Panc1 (cell line): Measurements from ENCODE around the gene PTPN9. TPM values are rescaled to one million over a fixed set of nuclear protein-coding genes. Genes with fewer than 3 reads are reported as not detected.

Experiments
- ATAC-seq: fragments of 200-7000 bp; cut with Tn5 transposase; 2 replicates; pipeline ENCODE4 v1.9.1; 2020; ENCODE audit warnings: mild to moderate bottlenecking, moderate library complexity
- BruUV-seq: library from RNA; stranded (reverse); fragments of 400-500 nt; replicated peaks from 2 replicates; lab custom pipeline; 2021; lab: Mats Ljungman, UMichigan
- CTCF ChIA-PET: fragments of 300-600 bp; sonication (Branson Sonifier 250); formaldehyde crosslinking; loops from one replicate; lab custom pipeline; 2022; ENCODE audit warnings: antibody characterized with exemption; lab: Charles Lee
- POLR2A ChIA-PET: fragments of 300-600 bp; sonication (Branson Sonifier 250); formaldehyde crosslinking; loops from one replicate; lab custom pipeline; 2022; ENCODE audit warnings: antibody characterized with exemption; lab: Charles Lee
- DNase-seq: peaks from one replicate; pipeline ENCODE4 v3.0.0-alpha.2; 2010; ENCODE audit warnings: low read depth, low spot score
- H3K27ac ChIP-seq: 2 replicates; pipeline ENCODE4 v1.5.1; 2011; ENCODE audit warnings: mild to moderate bottlenecking, low read length, inconsistent platforms
- H3K27me3 ChIP-seq: fragments of 200-500 bp; sonication (Bioruptor generic); 2 replicates; pipeline ENCODE4 v1.6.0; 2014; ENCODE audit warnings: low read length, inconsistent platforms; ENCODE audit not compliant: control insufficient read depth, insufficient read depth
- H3K36me3 ChIP-seq: fragments of 200-500 bp; sonication (Bioruptor generic); 2 replicates; pipeline ENCODE4 v1.5.1; 2014; ENCODE audit warnings: inconsistent platforms, mild to moderate bottlenecking, low read length, moderate library complexity; ENCODE audit not compliant: control insufficient read depth, insufficient read depth
- H3K4me1 ChIP-seq: 2 replicates; pipeline ENCODE4 v1.5.1; 2011; ENCODE audit warnings: inconsistent platforms, mild to moderate bottlenecking, low read length, moderate library complexity; ENCODE audit not compliant: control insufficient read depth, insufficient read depth
- H3K4me3 ChIP-seq, 2 experiments: 2 replicates each; pipeline ENCODE4 v1.5.1; 2011 to 2012; ENCODE audit warnings: low read depth in 2 of 2, low read length in 2 of 2, mild to moderate bottlenecking in 2 of 2, inconsistent platforms in 1 of 2, moderate library complexity in 1 of 2
- H3K9me3 ChIP-seq: fragments of 200-500 bp; sonication (Bioruptor generic); 2 replicates; pipeline ENCODE4 v1.5.1; 2014; ENCODE audit warnings: low read depth, mild to moderate bottlenecking, inconsistent platforms, low read length, moderate library complexity; ENCODE audit not compliant: control insufficient read depth, insufficient read depth
- POLR2AphosphoS5 ChIP-seq: IDR thresholded peaks from 2 replicates; pipeline ENCODE4 v1.6.1; 2012; ENCODE audit warnings: mild to moderate bottlenecking, low read depth, low read length, moderate library complexity
- SIN3A ChIP-seq: IDR thresholded peaks from 2 replicates; pipeline ENCODE4 v1.6.1; 2012; ENCODE audit warnings: low read depth, mild to moderate bottlenecking, low read length, moderate library complexity, borderline replicate concordance; ENCODE audit not compliant: insufficient read depth
- TCF7L2 ChIP-seq: IDR thresholded peaks from 2 replicates; pipeline ENCODE4 v1.6.1; 2011; ENCODE audit warnings: mild to moderate bottlenecking, low read depth, low read length, inconsistent platforms
- in situ Hi-C: cut with HindIII; loops from 2 replicates; pipeline ENCODE4 v1.10.0; 2016; ENCODE audit warnings: low sequenced_read_pairs, low pct_unique_long_range_greater_than_20kb
- intact Hi-C: fragments of 100-400 bp; cut with micrococcal nuclease; formaldehyde crosslinking; loops from one replicate; pipeline ENCODE4 v1.10.0; 2022; ENCODE audit not compliant: unreplicated experiment
- total RNA-seq: library from RNA; stranded (reverse); gene quantifications from one replicate; pipeline ENCODE4 v1.2.1, GENCODE V29; 2021; ENCODE audit not compliant: unreplicated experiment
- TF ChIP-seq, protein P1 (sequence below): fragments of 450-650 bp; IDR thresholded peaks from 2 replicates; pipeline ENCODE4 v1.5.1; 2017; ENCODE audit warnings: mild to moderate bottlenecking
- TF ChIP-seq, protein P2 (sequence below), 2 experiments: IDR thresholded peaks; 2 replicates each; pipeline ENCODE4 v1.6.1; 2011 to 2012; ENCODE audit warnings: low read depth in 2 of 2, control low read depth in 1 of 2, low read length in 1 of 2, mild to moderate bottlenecking in 1 of 2, moderate library complexity in 1 of 2; ENCODE audit not compliant: insufficient read depth in 1 of 2

The PTPN9 gene
- total RNA-seq, 1 experiment from 2014 or later: 38.4 TPM

DNA sequence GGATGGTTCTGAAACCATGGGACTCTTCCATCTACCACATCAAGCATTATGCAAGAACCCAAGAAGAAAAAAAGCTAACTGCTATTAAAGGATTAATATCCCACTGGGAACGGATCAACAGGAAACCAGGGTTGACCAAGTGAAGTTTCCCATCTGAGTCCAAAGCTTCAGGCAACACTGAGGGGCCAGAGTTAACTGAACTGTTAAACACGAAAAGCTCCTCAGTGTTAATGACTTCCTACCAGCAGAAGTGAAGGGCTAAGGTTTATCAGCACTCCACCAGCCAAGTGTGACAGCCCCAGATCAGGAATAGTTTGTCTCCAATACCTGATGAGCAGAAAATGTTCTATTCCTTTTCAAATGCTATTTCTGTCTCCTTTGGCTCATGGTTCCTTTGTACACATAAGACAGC, 36.7 kb downstream of the PTPN9 start:
- intact Hi-C loops: no loop called here
- Histone ChIP-seq H3K27me3 (no peaks in the 10 kb centered on the region), H3K36me3 (no peaks in the 10 kb centered on the region), H3K9me3 (no peaks in the 10 kb centered on the region), H3K4me1 (peaks cover 15% of the 10 kb centered on the region), H3K4me3 (no peak overlapping the region), H3K27ac (no peak overlapping the region)
- ChIA-PET POLR2A (interaction anchor here (0.6 kb wide), 1 partner anchor 71 kb away, joined by 8 read pairs; no protein-coding TSS in a partner anchor), CTCF (interaction anchor here (0.5 kb wide), 1 partner anchor 46 kb away, joined by 4 read pairs; no protein-coding TSS in a partner anchor)
- no TSS peak for BruUV-seq
- no peak for TF ChIP-seq POLR2AphosphoS5
- TF ChIP-seq, protein P1, sequence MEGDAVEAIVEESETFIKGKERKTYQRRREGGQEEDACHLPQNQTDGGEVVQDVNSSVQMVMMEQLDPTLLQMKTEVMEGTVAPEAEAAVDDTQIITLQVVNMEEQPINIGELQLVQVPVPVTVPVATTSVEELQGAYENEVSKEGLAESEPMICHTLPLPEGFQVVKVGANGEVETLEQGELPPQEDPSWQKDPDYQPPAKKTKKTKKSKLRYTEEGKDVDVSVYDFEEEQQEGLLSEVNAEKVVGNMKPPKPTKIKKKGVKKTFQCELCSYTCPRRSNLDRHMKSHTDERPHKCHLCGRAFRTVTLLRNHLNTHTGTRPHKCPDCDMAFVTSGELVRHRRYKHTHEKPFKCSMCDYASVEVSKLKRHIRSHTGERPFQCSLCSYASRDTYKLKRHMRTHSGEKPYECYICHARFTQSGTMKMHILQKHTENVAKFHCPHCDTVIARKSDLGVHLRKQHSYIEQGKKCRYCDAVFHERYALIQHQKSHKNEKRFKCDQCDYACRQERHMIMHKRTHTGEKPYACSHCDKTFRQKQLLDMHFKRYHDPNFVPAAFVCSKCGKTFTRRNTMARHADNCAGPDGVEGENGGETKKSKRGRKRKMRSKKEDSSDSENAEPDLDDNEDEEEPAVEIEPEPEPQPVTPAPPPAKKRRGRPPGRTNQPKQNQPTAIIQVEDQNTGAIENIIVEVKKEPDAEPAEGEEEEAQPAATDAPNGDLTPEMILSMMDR: no peak
- TF ChIP-seq TCF7L2: no peak
- TF ChIP-seq, protein P2, sequence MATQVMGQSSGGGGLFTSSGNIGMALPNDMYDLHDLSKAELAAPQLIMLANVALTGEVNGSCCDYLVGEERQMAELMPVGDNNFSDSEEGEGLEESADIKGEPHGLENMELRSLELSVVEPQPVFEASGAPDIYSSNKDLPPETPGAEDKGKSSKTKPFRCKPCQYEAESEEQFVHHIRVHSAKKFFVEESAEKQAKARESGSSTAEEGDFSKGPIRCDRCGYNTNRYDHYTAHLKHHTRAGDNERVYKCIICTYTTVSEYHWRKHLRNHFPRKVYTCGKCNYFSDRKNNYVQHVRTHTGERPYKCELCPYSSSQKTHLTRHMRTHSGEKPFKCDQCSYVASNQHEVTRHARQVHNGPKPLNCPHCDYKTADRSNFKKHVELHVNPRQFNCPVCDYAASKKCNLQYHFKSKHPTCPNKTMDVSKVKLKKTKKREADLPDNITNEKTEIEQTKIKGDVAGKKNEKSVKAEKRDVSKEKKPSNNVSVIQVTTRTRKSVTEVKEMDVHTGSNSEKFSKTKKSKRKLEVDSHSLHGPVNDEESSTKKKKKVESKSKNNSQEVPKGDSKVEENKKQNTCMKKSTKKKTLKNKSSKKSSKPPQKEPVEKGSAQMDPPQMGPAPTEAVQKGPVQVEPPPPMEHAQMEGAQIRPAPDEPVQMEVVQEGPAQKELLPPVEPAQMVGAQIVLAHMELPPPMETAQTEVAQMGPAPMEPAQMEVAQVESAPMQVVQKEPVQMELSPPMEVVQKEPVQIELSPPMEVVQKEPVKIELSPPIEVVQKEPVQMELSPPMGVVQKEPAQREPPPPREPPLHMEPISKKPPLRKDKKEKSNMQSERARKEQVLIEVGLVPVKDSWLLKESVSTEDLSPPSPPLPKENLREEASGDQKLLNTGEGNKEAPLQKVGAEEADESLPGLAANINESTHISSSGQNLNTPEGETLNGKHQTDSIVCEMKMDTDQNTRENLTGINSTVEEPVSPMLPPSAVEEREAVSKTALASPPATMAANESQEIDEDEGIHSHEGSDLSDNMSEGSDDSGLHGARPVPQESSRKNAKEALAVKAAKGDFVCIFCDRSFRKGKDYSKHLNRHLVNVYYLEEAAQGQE (IDR thresholded peaks at IDR 0.05; ENCODE audit: insufficient read depth in 1 of 2, low read depth in 2 of 2, low read length in 1 of 2): no peak
- TF ChIP-seq SIN3A: no peak
- ATAC-seq (no peak), DNase-seq (no peak)
- in situ Hi-C loops: no loop called here

DNA sequence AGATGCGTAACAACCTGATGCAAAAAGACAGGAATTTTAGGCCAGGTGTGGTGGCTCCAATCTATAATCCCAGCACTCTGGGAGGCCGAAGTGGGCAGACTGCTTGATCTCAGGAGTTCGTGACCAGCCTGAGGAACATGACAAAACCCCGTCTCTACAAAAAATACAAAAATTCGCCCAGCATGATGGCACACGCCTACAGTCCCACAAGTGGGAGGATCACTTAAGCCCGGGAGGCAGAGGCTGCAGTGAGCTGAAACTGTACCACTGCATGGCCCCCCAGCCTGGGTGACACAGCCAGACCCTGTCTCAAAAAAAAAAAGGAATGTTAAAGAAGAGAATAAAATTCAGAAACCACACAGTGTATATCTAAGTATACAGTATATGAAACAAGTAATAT, 40.7 kb downstream of the PTPN9 start:
- no peak for DNase-seq

More for the DNA sequence above, 40.7 kb downstream of the PTPN9 start:
- no peak for ATAC-seq
- in situ Hi-C loops (no loop called here), intact Hi-C loops (no loop called here)
- no peak overlapping the region for H3K4me3 ChIP-seq
- H3K9me3 ChIP-seq: no peaks in the 10 kb centered on the region
- no peaks in the 10 kb centered on the region for H3K27me3 ChIP-seq
- BruUV-seq: no TSS peak
- no peak overlapping the region for H3K27ac ChIP-seq
- TF ChIP-seq, protein P2 (IDR thresholded peaks at IDR 0.05; ENCODE audit: insufficient read depth in 1 of 2, low read depth in 2 of 2, low read length in 1 of 2): no peak
- TF ChIP-seq, protein P1: no peak
- TF ChIP-seq TCF7L2 (no peak), SIN3A (no peak), POLR2AphosphoS5 (no peak)
- H3K4me1 ChIP-seq: peaks cover 6% of the 10 kb centered on the region; the same call in 1 of the 2 replicates
- no peaks in the 10 kb centered on the region for H3K36me3 ChIP-seq
- CTCF ChIA-PET: no interaction called here
- POLR2A ChIA-PET: no interaction called here
